Natural killer cell (primary cell): ENCODE results near the gene DCLRE1C. TPM values are rescaled to one million over a fixed set of nuclear protein-coding genes. Genes with fewer than 3 reads are reported as not detected.

Source experiments
- ATAC-seq, 3 donors: fragments of 150-1000 bp in 2 of 3; fragments of 200-7000 bp in 1 of 3; cut with Tn5 transposase; 1 replicate in 1 of 3; 2 replicates in 2 of 3; pipeline ENCODE4 v1.10.0; 2021; ENCODE audit warnings: mild to moderate bottlenecking in 2 of 3, moderate library complexity in 2 of 3
- DNase-seq, 2 donors: peaks; one replicate each; pipeline versions ENCODE4 v3.0.0 to v3.0.0-alpha.2; 2013 to 2021; ENCODE audit warnings: mixed read lengths in 1 of 2
- H3K27ac ChIP-seq: one replicate; pipeline ENCODE4 v1.5.1; 2013; ENCODE audit warnings: mild to moderate bottlenecking, low read length
- H3K27me3 ChIP-seq: one replicate; pipeline ENCODE4 v1.6.1; 2013; ENCODE audit warnings: low read length; ENCODE audit not compliant: control insufficient read depth, insufficient read depth
- H3K36me3 ChIP-seq: one replicate; pipeline ENCODE4 v1.6.1; 2013; ENCODE audit warnings: low read length; ENCODE audit not compliant: control insufficient read depth, insufficient read depth
- H3K4me1 ChIP-seq: one replicate; pipeline ENCODE4 v1.6.1; 2013; ENCODE audit warnings: low read length; ENCODE audit not compliant: control insufficient read depth, insufficient read depth
- H3K4me3 ChIP-seq: one replicate; pipeline ENCODE4 v1.5.1; 2013; ENCODE audit warnings: low read length
- H3K9me3 ChIP-seq: one replicate; pipeline ENCODE4 v1.6.1; 2013; ENCODE audit warnings: low read length; ENCODE audit not compliant: control insufficient read depth, insufficient read depth
- H3K27ac Mint-ChIP-seq, 2 donors: one replicate each; pipeline ENCODE4 v1.8.0; 2022; ENCODE audit warnings: mild to moderate bottlenecking in 2 of 2, mixed read lengths in 2 of 2, moderate library complexity in 1 of 2
- H3K27me3 Mint-ChIP-seq, 2 donors: one replicate each; pipeline ENCODE4 v1.8.0; 2022; ENCODE audit warnings: low read depth in 2 of 2, mixed read lengths in 2 of 2
- H3K36me3 Mint-ChIP-seq: one replicate; pipeline ENCODE4 v1.8.0; 2022; ENCODE audit warnings: mixed read lengths
- H3K4me1 Mint-ChIP-seq, 2 donors: one replicate each; pipeline ENCODE4 v1.8.0; 2022; ENCODE audit warnings: mixed read lengths in 2 of 2
- H3K4me3 Mint-ChIP-seq: one replicate; pipeline ENCODE4 v1.8.0; 2022; ENCODE audit warnings: mild to moderate bottlenecking, moderate library complexity, mixed read lengths
- H3K9me3 Mint-ChIP-seq, 2 donors: one replicate each; pipeline ENCODE4 v1.8.0; 2022; ENCODE audit warnings: mixed read lengths in 2 of 2
- CTCF ChIP-seq: fragments of 200-600 bp; IDR thresholded peaks from one replicate; pipeline ENCODE4 v1.8.0; 2022; ENCODE audit warnings: antibody characterized with exemption
- WGBS: methylation state at CpG from one replicate; pipeline ENCODE4 v1.1.7; 2013; ENCODE audit warnings: missing lambda C conversion rate; ENCODE audit not compliant: insufficient coverage; 5-methylcytosine and 5-hydroxymethylcytosine counted together
- intact Hi-C: fragments of 100-400 bp; cut with micrococcal nuclease; formaldehyde crosslinking; loops from one replicate; pipeline ENCODE4 v1.14.2; 2022
- total RNA-seq, 4 donors: library from RNA; stranded (reverse); fragments of 120-200 nt in 1 of 4; gene quantifications; one replicate each; pipeline versions ENCODE4 v1.2.3 to v1.2.4, GENCODE V29; 2013 to 2022

The DCLRE1C gene
- total RNA-seq, 3 donors from 2014 or later (not counting 1 experiment from before 2014, with no cell fraction given): 21.7 to 31.3 (median 22.3) TPM

GRCh38 chr10:14906765-14907164 is 47.1 kb downstream of the DCLRE1C start:
- H3K36me3 ChIP-seq: peaks cover 44% of the 10 kb centered on the region
- H3K4me3 Mint-ChIP-seq: no peak overlapping the region
- no peaks in the 10 kb centered on the region for H3K9me3 Mint-ChIP-seq
- H3K27ac ChIP-seq: no peak overlapping the region
- no peak for TF ChIP-seq CTCF
- H3K9me3 ChIP-seq: no peaks in the 10 kb centered on the region
- no peaks in the 10 kb centered on the region for H3K27me3 ChIP-seq
- H3K27ac Mint-ChIP-seq: no peak overlapping the region
- H3K4me1 ChIP-seq: no peaks in the 10 kb centered on the region
- ATAC-seq: no peak
- DNase-seq: no peak
- no peaks in the 10 kb centered on the region for H3K27me3 Mint-ChIP-seq
- WGBS: 100% methylated on average over 2 of the region's 2 CpGs
- H3K4me3 ChIP-seq: no peak overlapping the region
- H3K4me1 Mint-ChIP-seq: peaks cover 0 to 19% of the 10 kb centered on the region in 2 donors
- intact Hi-C loops: no loop called here
- H3K36me3 Mint-ChIP-seq: peaks cover 27% of the 10 kb centered on the region

GRCh38 chr10:14905890-14906289 is 48.0 kb downstream of the DCLRE1C start:
- H3K9me3 ChIP-seq: no peaks in the 10 kb centered on the region
- Mint-ChIP-seq H3K4me1 (peaks cover 0 to 15% of the 10 kb centered on the region in 2 donors), H3K9me3 (no peaks in the 10 kb centered on the region), H3K36me3 (peaks cover 25% of the 10 kb centered on the region), H3K4me3 (no peak overlapping the region), H3K27ac (peak overlapping the region; percentile 36 to 74), H3K27me3 (no peaks in the 10 kb centered on the region)
- peak in 1 of 2 donors; percentile 36 for DNase-seq
- intact Hi-C loops: no loop called here
- 61% methylated on average over 2 of the region's 2 CpGs for WGBS
- H3K27ac ChIP-seq: no peak overlapping the region
- H3K36me3 ChIP-seq: peaks cover 38% of the 10 kb centered on the region
- no peaks in the 10 kb centered on the region for H3K27me3 ChIP-seq
- H3K4me3 ChIP-seq: no peak overlapping the region
- no peak for TF ChIP-seq CTCF
- H3K4me1 ChIP-seq: no peaks in the 10 kb centered on the region
- no peak for ATAC-seq

GRCh38 chr10:14904864-14905263 is 49.0 kb downstream of the DCLRE1C start:
- Histone ChIP-seq H3K9me3 (no peaks in the 10 kb centered on the region), H3K4me1 (no peaks in the 10 kb centered on the region), H3K36me3 (peaks cover 29% of the 10 kb centered on the region), H3K27ac (no peak overlapping the region), H3K4me3 (no peak overlapping the region), H3K27me3 (no peaks in the 10 kb centered on the region)
- Mint-ChIP-seq H3K4me1 (peaks cover 0 to 5% of the 10 kb centered on the region in 2 donors), H3K27ac (peak overlapping the region in 1 of 2 donors; percentile 46), H3K27me3 (no peaks in the 10 kb centered on the region), H3K36me3 (peaks cover 16% of the 10 kb centered on the region), H3K4me3 (no peak overlapping the region), H3K9me3 (no peaks in the 10 kb centered on the region)
- DNase-seq: no peak
- intact Hi-C loops: loop anchor here (5.0 kb wide), 1 partner anchor 408 kb away; no protein-coding TSS in a partner anchor
- ATAC-seq: no peak
- 80% methylated on average over 2 of the region's 2 CpGs for WGBS
- TF ChIP-seq CTCF: no peak

- H3K4me1 ChIP-seq: no peaks in the 10 kb centered on the region
- no peak overlapping the region for H3K4me3 Mint-ChIP-seq
- peak; percentile 79 to 96 (median 84) for ATAC-seq
- H3K27me3 ChIP-seq: no peaks in the 10 kb centered on the region
- H3K4me3 ChIP-seq: no peak overlapping the region
- no peaks in the 10 kb centered on the region for H3K9me3 Mint-ChIP-seq
- H3K36me3 Mint-ChIP-seq: peaks cover 14% of the 10 kb centered on the region
- peak in 1 of 2 donors; percentile 62 for DNase-seq
- H3K9me3 ChIP-seq: no peaks in the 10 kb centered on the region
- intact Hi-C loops: loop anchor here (5.0 kb wide), 1 partner anchor 407 kb away; no protein-coding TSS in a partner anchor
- TF ChIP-seq CTCF: peak; percentile 62
- peaks cover 0 to 5% of the 10 kb centered on the region in 2 donors for H3K4me1 Mint-ChIP-seq
- H3K27ac Mint-ChIP-seq: peak overlapping the region in 1 of 2 donors; percentile 46
- H3K36me3 ChIP-seq: peaks cover 30% of the 10 kb centered on the region
- WGBS: 21% methylated on average over 1 of the region's 1 CpG
- no peak overlapping the region for H3K27ac ChIP-seq
- H3K27me3 Mint-ChIP-seq: no peaks in the 10 kb centered on the region
Observed at GRCh38 chr10:14904316-14904732, 49.6 kb downstream of the DCLRE1C start.
